GM19463 (cell line): ENCODE data around the gene DROSHA.

ENCODE experiments used
- ATAC-seq: cut with Tn5 transposase; IDR thresholded peaks from one replicate; pipeline ENCODE4 v1.9.1; 2021; ENCODE audit warnings: mild to moderate bottlenecking, moderate library complexity; ENCODE audit not compliant: unreplicated experiment

Gene DROSHA

DNA sequence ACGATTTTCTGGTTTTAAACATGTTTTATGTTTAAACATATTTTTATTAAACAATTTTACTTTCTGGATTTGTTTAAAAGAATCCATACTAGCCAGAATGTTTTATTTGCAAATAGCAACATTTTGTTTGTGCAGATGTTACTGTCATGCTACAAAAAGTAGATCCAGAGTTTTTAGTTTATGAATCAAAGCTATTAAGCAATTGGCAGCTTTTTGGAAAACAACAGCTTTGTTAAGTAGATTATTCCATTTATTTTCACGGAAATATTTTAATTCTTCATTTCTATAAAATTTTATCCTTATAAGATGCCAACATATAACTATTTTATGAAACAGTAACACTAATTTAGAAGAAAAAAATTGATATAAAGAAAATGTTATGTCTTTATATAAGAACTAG is 60.9 kb downstream of the DROSHA start:
- no peak for ATAC-seq

DNA sequence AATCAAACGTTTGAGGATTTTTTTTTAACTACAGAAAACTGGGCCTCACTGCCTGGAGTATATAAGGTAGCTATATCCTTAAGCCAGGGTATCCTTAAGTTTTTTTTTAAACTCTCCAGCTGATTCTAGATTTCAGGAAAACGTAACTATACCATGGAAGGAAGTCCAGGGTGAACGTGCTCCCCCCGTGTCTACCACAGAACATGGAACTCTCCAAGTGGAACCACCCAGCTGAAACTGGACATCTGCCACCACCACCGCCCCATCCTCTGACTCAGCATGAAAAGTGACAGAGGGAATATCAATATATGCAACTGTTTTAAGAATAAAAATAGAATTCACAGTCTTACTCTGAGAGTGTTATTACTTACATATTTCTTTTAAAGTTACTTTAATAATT is 61.3 kb downstream of the DROSHA start:
- peak; percentile 53 for ATAC-seq

DNA sequence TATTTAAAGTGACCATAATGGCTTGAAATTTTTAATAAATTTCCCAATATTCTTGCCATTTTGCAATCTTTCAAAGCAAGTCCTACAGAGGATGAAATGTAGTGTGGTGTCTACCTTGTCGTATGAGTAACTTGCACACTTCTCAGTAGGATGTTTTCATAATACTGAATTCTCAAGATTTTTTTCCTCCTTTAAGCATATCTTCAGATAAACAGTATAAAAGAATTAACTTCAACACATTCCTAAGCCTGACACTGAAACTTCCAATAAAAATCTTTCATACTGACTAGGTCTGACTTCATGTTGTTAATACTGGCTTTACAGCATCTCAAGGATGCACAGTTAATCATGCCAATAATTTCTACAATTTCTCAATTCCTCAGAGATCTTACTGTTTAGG is 62.0 kb downstream of the DROSHA start:
- ATAC-seq: no peak

DNA sequence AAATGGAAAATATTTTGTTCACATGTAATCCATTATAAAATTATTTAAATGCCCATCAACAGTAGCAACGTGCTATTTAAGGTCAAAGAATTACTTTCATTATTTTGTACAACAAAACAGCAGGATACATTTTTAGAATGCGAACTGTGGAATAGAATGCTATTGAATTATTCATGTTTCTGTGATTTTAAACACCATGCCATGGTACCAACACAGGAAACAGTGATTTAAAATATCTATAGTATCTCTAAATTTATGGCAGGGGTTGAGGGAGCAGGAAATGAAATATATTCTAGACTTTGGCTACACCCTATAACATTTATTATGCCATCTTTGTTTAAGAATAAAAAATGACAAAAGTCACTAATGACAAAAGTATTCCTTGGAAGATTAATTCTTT is 62.4 kb downstream of the DROSHA start:
- ATAC-seq: no peak

DNA sequence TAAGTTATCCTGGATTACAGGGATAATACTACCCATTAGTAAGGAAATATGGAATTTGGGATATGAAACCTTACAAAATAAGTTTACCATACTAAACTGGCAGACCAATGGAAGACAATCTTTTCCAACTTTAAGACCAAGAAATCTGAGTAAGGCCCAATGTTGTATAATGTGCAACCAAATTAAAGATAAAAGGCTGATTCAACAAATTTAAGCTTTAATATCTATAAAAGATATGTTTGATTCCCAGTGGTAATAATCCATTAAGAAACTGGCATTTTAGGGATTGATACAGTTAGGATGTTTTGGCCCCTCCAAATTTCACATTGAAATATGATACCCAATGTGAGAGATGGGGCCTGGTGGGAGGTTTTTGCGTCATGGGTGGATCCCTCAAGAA is 66.6 kb downstream of the DROSHA start:
- no peak for ATAC-seq

DNA sequence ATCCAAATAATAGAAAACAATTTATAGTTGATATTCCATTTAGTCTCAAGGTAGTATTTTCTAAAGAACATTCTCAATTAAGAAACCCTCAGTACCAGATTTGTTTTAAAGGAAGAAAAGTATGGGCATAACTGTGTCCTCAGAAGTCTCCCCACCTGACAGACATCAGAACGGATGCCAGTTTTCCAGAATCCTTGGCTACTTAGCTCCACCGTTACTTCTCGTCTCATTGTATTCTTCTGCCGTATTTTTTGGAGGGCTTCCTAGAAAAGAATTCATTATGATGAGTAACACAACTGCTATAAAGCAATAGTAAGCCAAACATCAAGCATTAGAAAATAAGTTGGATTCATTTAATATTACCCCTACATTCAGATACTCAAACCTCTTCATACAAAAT is 67.8 kb downstream of the DROSHA start:
- ATAC-seq: no peak

DNA sequence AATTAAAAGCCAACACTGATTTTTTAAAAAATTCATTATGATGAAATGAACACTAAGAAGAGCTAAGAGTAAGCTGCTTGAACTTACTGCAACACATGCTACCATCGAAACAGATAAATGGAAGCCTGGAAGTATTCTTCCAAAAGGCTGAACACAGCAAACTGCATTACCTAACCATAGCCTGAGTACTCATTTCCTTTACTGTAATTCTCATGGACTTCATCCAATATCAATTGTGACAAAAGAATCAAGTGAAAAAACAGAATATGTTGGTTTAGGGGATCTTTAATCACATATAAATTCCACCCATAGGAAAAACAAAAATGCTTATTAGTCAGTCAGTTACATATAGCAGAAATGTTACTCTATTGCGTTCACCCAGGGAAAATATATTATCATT is 68.5 kb downstream of the DROSHA start:
- ATAC-seq: no peak

DNA sequence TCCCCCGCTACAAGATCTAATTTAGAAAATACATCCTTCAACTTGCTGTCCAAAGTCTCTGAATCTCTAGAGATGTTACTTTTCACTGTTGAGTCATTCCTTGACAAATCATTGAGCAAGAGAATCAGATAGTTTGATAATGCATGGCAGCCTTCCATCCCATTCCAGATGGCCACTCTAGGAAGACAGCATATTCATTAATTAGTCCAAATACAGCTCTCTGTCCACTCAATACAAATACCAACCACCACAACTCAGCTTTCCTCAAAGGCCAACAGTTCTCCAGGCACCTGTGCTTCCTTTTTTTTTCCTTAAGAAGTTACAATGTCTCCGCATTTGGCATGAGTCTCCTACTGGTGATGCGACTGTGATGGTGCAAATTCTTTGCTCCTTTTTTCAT is 72.3 kb downstream of the DROSHA start:
- ATAC-seq: no peak

DNA sequence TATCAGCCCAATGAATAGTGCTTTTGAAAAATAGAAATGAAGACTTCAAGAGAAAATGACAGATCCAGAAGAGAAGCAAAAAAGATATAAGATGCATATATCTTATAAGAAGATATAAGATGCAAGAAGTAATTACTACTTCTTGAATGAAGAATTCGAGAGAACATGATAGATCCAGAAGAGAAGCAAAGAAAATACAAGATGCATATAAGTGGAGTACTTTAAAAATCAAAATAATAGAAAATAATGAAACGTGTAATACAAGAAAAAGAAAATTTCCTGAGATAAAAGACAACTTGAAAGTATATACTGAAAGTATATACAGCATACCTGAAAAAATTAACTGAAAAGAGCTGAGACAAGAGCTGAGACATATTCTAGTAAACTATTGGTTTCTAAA is 76.7 kb downstream of the DROSHA start:
- ATAC-seq: no peak

DNA sequence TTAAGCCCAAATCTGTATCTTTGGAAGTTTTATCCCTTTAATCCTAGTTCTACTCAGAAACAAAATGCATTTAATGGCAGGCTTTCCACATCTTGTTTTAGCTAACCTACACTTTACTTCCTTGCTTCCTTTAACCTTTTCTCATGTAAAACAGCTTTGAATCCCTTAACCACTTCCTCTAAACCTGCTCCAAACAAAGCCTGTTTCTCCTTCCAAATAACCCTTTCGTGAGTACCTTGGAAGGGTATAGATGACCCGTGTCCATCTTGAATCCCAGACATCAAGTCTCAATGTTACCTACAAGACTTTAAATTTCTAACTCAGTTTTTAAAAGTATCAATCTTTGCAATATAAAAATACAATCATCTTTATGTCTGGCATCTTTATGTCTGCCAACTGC is 78.4 kb downstream of the DROSHA start:
- ATAC-seq: no peak

DNA sequence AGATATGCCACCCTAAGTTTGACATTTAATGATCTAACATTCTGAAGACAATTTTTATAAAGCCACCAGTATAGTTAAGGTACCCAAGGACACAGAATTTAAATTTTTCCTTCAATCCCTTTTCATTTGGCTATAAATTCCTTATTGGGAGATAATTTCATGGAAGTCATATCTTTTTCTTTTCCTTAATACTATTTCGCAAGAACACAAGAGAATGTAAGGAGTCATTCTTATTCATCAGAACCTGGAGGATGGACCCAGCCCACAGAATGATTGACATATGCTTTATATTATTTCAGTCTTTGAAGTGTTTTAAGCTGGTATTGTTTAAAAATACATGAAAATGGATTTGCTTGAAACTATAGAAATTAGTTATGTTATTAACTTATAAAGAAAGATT is 79.6 kb downstream of the DROSHA start:
- no peak for ATAC-seq

DNA sequence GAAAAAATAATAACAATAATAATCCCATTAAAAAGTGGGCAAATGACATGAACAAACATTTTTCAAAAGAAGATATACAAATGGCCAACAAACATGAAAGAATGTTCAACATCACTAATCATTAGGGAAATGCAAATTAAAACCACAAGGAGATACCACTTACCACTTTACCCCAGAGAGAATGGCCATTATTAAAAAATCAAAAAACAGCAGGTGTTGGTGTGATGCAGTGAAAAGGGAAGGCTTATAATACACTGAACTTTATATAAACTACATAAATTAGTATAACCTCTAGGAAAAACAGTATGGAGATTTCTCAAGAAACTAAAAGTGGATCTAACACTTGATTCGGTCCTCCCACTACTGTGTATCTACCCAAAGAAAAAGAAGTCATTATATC is 81.9 kb downstream of the DROSHA start:
- no peak for ATAC-seq

DNA sequence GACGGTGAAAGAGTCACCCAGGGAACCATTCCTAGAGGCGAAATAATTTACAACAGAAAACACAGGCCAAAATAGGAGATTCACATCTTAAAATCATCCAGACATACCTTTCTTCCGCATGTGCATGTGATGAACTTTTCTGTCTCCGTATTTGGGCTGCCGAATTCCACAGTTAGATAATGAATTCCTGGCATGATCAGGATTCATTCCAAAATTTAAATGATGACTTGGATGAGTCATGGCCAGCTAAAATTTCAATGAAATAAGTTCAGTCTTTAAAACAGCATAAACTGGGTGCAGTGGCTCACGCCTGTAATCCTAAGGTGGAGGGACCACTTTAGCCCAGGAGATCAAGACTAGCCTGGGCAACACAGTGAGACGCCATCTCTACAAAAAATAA is 82.7 kb downstream of the DROSHA start:
- no peak for ATAC-seq

DNA sequence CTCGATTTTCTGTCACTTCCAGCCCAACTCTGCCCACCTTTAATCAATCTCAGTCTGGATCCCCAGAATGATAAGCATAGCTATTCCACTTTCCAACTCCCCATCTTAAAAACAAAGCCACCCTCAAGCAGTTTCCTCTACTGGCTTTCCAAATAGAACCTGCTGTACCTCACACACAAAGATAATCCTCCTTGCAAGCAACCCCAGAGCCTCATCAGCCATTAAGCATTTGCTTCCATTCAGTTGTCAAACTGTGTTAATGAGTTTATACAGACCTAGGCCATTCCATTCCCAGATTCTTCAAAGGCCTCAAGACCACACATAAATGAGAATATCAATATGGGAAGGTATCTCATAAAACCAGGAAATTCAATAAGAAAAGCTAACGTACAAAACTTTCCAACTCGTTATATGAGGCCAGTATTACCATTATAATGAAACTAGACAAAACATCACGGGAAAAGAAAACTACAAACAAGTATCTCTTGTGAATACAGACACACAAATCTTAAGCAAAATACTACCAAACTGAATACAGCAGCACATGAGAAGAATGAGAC is 86.8 kb downstream of the DROSHA start:
- no peak for ATAC-seq

DNA sequence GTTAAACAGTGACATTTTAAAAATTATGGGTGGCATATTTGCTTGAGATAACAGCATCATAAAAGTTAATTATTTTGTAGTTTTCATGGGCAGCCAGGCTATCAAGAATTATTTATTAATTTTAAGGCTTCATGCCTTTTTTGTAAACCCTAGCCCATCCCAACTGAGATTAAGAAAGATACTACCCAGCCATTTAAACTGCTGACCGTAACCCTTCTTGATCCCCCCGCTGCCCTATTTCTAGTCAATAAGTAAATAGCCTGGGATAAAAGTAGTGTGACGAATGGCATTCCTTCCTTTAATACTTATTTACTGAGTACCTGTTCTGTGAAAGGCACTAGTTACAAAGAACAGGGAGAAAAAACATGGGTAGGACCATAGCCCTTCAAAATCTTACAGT is 88.3 kb downstream of the DROSHA start:
- ATAC-seq: no peak

DNA sequence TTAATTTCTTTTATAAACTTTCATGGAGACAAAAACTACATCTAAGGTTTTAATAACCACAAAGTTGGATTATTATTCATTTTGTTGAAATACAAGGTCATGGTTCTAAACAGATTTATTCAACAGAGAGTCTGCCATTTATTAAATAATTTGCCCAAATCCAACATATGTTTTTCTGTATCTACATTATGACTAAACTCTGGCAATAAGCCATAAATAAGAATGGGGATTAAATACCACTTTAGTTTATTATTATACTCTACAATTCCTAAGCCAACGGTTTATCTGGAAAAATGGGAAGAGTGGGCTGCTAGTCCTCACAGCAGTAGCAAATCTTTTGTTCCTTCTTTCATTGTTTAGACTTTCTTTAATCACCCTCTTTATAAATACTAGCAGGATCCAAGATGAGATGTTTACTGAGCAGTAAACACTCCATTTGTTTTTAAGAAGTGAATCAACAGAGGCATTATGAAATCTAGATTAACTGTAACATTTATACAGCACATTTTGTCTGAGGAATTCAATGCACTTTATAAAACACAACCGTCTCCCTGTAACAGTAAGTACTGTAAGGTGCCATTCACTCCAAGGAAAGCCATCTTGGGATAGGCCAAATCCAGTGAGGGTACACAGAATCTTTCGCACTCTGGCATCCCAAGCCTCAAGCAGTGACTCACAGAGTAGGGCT is 89.7 kb downstream of the DROSHA start:
- ATAC-seq: no peak

DNA sequence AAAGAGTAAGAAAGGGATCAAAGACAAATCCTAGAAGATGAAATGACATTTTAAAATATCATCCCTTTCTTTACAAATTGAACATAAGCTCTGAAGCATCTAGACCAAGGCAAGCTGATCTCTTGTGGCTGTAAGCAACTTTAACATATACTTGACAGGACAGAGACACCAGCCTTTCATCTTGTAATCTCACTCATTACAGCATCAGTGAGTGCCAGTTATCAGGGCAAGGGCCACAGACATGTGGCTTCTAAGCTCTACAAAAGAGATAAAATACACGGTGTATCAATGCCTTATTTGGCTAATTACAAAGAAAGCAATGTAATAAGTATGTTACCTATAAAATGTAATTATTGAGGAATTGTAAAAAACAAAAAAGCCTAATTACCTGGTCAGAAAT is 95.0 kb downstream of the DROSHA start:
- no peak for ATAC-seq

DNA sequence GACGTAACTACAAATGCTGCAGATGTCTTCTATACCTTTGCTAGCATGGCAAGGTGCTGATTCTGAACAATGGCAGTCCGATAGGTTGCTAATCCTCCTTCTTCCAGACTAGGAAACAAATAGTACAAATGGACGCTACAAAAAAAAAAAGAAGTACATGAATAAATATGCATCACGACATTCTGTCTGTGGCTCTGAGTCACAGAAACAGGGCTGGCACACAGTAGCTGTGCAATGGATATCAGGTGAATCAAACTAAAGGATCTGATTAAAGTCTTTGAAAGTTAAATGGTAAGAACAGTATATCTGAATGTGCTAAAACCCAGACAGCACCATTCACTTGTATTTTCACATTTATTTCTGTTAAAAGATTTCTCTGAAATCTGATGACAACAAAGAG is 96.2 kb downstream of the DROSHA start:
- no peak for ATAC-seq

DNA sequence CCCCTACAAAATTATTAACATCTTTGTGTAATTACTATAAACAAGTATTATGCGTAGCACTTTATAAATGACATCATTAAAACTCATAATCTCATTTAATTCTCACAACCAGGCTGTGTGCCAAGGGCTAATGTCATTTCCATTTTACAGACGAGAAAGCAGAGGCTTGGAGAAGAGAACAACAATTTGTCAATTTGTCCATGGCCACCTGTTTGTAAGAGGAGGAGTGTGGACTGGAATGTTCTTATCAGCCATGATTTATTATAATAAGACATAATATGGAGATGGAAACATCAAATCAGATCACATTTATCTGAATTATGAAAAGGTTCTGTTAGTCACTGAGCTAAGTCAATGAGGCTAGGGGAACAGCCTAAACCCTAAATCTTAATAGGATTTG is 97.0 kb downstream of the DROSHA start:
- no peak for ATAC-seq

DNA sequence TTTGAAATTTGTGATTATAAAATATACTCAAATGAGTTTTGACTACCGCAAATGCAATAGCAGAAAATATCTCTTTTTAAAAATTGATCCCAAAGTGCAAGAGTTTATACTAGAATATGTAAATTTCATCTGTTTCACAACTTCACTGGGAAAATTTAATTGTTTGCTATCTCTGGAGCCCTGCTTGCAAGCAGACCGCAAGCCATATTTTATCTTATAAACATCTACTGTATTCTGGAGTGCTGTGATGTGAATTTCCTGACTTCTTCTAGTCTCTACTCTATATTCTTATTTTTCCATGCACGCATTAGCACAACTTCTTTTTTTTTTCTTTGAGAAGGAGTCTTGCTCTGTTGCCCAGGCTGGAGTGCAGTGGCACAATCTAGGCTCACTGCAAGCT is 98.7 kb downstream of the DROSHA start:
- ATAC-seq: no peak

DNA sequence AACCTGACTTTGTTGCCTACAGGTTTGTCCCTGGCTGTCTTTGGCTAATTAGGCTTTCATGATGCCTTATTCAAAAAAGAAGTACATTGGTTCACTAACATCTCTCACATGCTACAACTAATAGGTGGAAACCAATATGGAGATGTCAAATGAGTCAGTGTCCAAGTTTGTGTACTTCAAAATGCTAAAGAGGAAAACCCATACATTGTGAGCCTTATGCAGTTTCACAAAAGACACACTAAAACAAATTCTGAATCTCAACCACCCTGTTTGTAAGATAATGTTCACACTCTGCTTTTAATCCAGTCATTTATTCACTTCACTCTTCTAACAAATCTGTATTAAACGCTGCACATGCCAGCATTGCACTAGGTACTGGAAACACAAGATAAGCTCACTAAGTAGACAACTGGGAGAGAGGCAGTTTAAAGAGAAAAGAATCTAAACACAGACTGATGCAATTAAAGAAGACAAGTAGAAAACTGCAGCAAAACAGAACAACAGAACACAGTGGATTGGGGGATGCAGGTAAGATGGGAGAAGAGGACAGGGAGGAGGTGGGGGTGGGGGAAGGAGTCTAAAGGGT is 104.1 kb downstream of the DROSHA start:
- no peak for ATAC-seq

DNA sequence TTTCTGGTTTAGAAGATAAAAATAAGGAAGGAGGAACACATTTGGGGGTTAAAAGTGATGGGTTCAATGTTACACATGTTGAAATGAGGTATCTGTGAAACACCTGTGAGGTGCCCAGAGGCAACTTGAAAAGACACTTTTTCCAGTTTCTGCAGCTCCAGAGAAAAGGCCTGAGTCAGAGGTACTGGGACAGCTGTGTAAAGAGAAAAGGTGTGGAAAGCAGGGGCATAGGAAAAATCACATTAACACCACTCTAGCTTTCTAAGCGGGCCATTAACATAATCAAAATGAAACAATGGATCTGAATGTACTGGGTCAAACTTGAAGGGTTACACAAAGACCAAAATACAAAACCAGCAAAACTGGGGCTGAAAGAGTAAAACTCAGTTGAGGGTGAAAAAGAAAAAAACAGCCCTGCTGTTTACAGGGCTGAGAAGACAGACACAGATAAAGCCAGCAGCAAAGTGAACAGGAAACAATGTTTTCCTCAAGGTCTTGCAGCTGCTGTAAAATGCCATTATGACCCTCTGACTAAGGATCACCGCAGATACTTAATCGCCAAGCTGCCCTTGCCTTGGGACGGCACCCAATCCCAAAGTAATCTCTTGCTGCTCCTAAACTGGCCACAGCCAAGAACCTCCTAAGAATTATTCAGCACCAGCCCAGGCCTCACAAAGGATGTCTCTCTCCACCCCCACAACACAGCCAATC is 104.7 kb downstream of the DROSHA start:
- ATAC-seq: no peak
